ENCODE data around the gene ZFYVE28. TPM values are rescaled to one million over a fixed set of nuclear protein-coding genes. Genes with fewer than 3 reads are reported as not detected.

ZFYVE28 gene
- total and polyA plus RNA-seq, 2 of the 8 experiments (the other 6 are each of a cell fraction or from before 2014, with no cell fraction given) = 1.7 to 4.9 TPM

DNA sequence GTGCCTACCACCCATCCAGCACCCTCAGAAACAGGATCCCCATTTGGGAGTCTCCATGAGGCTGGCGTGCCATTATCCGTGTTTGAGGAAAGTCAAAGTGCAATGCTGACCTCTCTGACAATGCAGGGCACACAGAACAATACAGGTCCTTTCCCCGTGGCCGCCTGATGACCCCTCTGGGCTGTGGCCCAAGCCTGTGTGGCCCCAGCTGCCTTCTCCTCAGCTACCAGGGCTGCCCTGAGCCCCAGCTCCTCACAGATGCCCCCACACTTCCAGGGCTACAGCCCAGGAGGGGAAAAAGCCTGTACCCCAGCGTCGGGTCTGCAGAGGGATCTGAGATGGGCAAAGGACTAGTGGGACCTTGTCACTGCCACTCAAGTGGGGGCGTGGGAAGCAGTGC, 15.5 kb downstream of the ZFYVE28 start (continued):
- TF ChIP-seq CTCF (IDR thresholded peaks at IDR 0.05; ENCODE audit: control extremely low read depth in 1 of 3, insufficient read depth in 1 of 3, low read depth in 1 of 3, low read length in 3 of 3) = no peak
- no peak for TF ChIP-seq GABPA (IDR thresholded peaks at IDR 0.05; ENCODE audit: borderline replicate concordance, insufficient read depth, low read length)

All from H1 (cell line).